Fibroblast of the aortic adventitia (primary cell): ENCODE measurements around the gene S100A1. TPM values are rescaled to one million over a fixed set of nuclear protein-coding genes. Genes with fewer than 3 reads are reported as not detected.

Source experiments
- DNase-seq: peaks from one replicate; pipeline ENCODE4 v3.0.0-alpha.2; 2010; ENCODE audit warnings: low read depth
- H3K4me3 ChIP-seq: 2 replicates; pipeline ENCODE4 v1.5.1; 2011; ENCODE audit warnings: low read depth, mild to moderate bottlenecking, control low read depth, low read length, moderate library complexity
- CTCF ChIP-seq: IDR thresholded peaks from 2 replicates; pipeline ENCODE4 v1.5.1; 2011; ENCODE audit warnings: mild to moderate bottlenecking, low read length, control low read depth, inconsistent platforms; ENCODE audit not compliant: insufficient read depth
- total RNA-seq: library from RNA; depleted of rRNA; stranded (reverse); fragments of >200 nt; gene quantifications from 2 replicates; pipeline ENCODE4 v1.2.3, GENCODE V29; 2012; ENCODE audit warnings: low replicate concordance

S100A1 gene
- total RNA-seq, 1 donor: 0.54 TPM

DNA sequence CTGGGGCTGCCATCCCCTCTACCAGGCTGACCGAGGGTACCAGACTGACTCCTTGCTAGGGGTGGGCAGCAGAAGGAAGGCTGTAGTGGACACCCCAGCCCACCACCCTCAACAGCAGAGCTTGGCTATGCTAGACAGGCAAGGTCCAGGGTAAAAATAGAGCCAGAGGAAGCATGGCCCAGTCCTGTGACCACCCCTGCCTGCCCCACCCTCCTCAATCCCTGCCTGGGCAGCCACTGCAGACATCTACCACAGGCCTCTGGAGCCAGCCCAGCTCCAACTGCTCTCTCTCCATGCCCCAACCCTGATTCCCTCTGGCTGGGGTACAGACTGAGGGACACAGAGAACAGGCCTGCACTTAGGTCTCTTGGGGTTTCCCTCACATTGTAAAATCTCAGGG is 1.7 kb downstream of the S100A1 start:
- no peak for DNase-seq
- no peak overlapping the region for H3K4me3 ChIP-seq
- no peak for TF ChIP-seq CTCF

GRCh38 chr1:153630384-153630783 is 2.1 kb downstream of the S100A1 start:
- no peak for DNase-seq
- TF ChIP-seq CTCF: no peak
- H3K4me3 ChIP-seq: no peak overlapping the region

DNA sequence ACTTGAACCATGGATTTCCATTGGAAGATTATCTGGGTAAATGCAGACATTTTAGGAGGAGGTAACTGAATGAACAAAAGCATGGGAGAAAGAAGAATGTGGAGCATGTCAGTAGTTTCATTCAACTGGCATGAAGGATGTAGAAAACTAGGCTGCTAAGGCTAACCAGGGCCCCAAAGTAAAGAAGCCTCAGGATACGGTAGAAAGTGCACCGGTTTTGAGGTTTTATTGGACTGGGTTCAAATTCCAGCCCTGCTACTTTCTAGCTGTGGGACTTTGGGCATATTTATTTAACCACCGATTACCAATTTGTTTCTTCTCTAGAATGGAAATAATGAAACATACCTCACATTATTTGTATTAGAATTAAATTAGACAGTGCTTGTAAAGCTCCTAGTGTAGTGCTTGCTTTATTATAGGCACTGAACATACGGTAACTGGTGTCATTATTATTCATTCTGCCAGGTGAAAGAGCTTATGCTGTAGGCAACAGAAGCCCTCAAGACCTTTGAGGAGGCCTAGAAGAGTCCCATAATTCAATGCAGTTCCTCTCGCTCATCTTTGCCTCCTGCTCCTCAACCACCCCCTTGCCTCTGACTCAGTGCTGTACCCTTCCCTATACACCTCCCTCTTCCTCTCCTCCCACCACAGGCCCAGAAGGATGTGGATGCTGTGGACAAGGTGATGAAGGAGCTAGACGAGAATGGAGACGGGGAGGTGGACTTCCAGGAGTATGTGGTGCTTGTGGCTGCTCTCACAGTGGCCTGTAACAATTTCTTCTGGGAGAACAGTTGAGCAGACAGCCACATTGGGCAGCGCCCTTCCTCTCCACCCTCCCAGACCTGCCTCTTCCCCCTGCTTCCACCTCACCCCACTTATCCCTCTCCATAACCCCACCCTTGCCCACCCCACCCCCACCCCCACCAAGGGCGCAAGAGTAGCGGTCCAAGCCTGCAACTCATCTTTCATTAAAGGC is 3.1 kb downstream of the S100A1 start:
- H3K4me3 ChIP-seq: no peak overlapping the region
- DNase-seq: no peak
- TF ChIP-seq CTCF: no peak

- peak overlapping the region; percentile 60 for H3K4me3 ChIP-seq
- no peak for DNase-seq
- no peak for TF ChIP-seq CTCF
Measured at GRCh38 chr1:153633161-153633753, 5.0 kb downstream of the S100A1 start.

DNA sequence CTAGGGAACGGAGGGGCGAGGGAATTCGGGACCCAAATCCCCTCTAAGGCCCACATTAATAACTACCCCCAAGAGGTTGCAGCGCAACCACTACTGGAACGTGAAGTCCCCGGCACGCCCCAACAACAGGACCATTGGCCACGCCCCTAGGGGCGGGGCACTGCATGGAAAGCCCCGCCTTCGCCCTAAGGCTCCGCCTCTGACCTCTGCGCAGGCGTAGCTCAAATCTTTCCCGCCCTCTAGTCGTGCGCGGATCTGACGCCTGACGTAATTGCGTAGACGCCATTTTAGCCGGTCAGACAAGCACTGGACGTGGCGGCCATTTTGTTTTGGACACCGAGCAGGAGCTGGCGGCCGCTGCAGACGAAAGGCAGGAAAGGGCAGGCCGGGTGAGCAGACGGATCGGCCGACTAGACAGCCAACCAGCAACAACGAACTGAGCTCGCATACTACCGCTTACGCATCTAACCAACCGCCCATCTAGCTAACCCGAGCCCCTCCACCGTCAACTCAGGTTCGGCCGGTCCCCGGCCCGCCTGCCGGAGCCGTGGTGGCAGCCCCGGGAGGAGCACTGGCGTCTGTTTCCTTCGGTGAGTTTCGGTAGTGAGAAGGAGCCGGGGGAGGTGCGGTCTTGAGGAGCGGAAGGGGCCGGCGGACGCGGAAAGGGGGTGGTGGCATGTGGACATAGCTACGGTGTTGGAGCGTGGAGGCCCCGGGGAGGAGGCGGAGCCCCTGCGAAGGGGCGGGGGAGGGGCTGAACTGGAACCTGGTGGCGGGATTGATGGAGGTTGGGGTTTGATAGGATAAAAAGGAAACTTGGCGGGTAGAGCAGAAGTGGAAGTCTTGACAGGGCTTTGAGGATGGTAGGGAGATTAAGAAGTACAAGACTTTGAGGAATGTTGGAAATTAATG is 5.8 kb downstream of the S100A1 start, which contains the start of gene CHTOP:
Gene CHTOP, plus strand, starts transcription at position 313 of the 912 bp plus-strand sequence. CDS start 2,523 bp downstream, outside the sequence.
- peak within 1 kb of the TSS; percentile 98 for H3K4me3 ChIP-seq
- TF ChIP-seq CTCF: no peak
- peak; percentile 99 for DNase-seq

DNA sequence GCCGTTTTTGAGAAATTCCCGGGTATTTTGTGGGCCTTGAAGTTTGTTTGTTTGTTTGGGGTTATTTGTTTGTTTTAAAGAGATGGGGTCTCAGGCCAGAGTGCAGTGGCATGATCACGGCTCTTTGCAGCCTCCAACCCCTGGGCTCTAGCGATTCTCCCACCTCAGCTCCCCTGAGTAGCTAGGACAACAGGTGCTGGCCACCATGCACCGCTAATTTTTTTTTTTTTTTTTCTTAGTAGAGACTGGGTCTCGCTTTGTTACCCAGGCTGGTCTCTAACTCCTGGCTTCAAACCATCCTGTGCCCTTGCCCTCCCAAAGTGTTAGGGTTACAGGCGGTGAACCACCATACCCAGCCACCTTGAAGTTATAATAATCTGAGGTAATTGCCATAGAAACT is 7.6 kb downstream of the S100A1 start:
- no peak overlapping the region for H3K4me3 ChIP-seq

More for the DNA sequence above, 7.6 kb downstream of the S100A1 start:
- no peak for TF ChIP-seq CTCF
- no peak for DNase-seq
